Stimulated activated CD8-positive, alpha-beta memory T cell treated with anti-CD3 and anti-CD28 coated beads, Interleukin-12 subunit alpha, Interleukin-12 subunit beta, amount 100 ng/mL, for 4 hours (primary cell): ENCODE measurements around the gene GMDS.

ENCODE experiments used
- DNase-seq: peaks from one replicate; pipeline ENCODE4 v3.0.0-alpha.2; 2020; ENCODE audit warnings: low read depth

GMDS gene

GRCh38 chr6:2240961-2241360 is 4.4 kb downstream of the GMDS start:
- no peak for DNase-seq

DNA sequence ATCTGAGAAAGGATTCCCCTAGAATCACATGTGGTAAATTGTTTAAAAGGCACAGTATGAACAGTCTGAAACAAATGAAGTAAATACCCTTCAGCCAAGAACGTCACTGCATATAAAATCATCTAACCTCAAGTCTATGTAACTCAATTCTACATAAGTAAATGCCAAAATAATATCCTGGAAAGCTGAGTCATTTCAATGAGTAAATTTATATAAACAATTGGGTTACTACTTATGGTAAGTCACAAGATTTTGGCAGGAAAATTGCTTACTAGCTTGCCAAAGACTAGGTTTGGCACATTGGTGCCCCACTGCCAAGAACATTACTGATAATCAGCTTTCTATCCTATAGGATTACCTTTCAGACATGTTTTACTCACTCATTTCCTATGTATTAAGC is 8.4 kb downstream of the GMDS start:
- DNase-seq = no peak

DNA sequence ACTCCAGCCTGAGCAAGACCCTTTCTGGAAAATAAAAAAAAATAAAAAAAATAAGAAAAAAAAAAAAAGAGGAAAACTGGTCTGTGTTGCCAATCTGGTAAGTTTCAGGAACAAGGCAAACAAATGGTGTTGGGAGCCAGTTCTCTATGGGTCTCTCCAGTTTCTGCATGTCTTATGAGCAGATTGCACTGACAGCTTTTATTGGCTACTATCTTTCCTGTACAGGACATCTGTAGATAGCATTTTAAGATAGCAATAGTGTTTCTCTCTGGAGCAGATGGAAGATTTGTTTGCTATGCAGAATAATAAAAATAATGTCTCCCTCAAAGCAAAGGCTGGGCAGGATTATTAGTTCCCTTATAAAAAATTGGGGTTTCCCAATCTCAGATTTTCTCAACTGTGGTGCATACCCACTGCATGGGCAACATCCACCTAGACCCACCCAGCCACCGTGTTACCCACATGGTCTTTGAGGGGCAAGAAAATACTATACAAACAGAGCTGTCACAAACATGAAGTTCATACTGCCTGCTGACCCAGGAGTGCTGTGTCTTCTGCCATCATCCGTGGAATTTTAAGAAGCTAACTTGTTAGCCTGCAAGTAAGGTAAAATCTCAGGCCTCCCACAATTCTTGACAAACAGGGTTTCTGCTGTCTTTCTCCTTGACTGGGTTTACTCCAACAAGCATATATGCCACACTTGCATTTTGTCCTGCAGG is 9.5 kb downstream of the GMDS start:
- no peak for DNase-seq

DNA sequence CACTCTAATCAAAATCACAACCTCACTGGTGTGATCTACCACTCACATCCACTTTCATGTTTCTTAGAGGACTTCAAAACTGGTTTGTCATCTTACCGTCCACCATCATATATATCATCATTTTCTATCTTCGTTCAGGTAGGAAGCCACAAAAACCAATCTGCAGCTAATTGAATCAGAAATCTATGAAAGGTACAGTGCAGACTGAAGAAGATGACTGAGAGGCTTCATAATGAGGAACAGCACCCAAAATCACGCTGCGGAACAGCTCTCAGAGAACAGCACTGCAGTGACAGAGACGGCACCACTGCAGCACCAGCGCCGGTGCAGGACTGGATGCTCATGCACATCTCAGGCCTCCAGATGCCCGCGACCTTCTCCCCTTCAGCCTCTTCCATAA is 13.0 kb downstream of the GMDS start:
- no peak for DNase-seq

DNA sequence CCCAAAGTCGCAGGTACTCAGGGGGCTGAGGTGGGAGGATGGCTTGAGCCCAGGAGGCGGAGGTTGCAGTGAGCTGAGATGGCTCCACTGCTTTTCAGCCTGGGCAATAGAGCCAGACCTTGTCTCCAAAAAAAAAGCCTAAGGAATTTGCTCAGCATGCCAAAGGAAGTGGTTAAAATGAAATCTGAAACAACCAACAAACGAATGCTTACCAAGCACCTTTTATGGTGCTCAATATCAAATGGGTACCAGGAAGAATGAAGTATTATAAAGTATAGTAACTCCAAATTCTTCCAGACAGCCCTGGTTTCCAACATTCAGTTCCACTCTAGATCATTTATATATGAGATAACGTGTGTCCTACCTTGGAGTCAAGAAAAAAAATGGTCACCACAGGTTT is 14.0 kb downstream of the GMDS start:
- no peak for DNase-seq

DNA sequence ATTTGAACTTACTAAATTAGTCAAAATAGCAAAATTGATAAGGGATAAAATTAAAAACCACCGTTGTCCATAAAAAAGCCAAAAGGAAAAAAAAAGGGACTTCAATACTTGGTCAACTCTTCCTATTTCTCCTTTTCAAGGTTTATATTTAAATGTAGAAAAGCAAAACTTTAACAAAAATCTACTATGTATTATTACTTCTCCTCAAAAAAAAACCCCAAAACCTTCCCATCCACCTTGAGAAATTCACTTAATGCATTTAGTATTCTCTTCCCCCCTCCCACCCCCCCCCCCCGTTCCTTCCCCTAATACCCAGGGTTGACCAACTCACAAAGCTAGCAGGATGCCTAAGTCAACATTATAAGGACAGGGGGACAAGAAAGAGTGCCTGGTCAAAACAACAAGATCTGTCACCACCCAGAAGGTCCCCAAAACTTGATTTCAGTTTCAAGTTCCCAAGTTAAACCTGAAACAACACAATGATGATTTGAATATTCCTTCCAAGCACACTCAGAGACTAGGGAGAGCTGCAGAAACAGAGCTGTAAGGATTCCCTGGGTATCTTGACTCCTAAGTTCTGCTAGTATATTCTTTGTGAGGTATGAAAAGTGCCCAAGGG is 14.6 kb downstream of the GMDS start:
- no peak for DNase-seq

DNA sequence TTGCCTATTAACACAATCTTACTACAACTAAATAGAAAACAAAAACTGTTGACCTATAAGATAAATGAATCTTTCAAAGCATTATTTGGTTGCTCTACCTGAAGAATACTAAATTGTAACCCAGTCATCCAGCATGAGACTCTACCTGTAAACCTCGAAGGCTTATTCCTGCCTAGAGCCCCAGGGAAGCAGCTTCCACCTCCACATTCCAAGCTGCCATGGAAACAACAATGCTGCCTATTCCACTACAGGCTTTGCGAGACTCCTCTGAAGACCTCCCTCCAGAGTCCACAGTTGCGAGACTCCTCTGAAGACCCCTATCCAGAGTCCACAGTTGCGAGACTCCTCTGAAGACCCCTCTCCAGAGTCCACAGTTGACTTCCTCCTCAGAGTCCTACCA is 15.7 kb downstream of the GMDS start:
- no peak for DNase-seq

GRCh38 chr6:2229039-2229438 is 16.4 kb downstream of the GMDS start:
- DNase-seq = no peak

- no peak for DNase-seq
These were observed 17.0 kb downstream of the GMDS start for GRCh38 chr6:2228392-2228791.

DNA sequence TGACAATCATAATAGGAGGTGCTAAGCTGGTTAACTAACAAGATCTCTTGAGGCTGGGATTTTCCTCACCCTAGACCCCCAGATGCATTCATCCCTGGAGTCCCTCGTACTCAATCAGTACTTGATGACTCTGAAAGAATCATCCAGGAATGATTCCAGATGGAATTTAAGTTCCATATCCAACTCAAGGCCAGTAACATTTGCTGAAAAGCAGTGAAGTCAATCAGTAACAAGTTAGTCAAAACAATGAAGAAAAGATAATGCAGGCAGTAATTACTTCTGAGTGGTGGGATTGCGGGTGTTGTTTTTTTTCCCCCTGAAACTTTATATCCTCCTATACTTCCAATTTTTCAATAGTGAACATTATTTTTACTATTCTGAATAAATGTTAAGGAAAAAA is 18.6 kb downstream of the GMDS start:
- no peak for DNase-seq

DNA sequence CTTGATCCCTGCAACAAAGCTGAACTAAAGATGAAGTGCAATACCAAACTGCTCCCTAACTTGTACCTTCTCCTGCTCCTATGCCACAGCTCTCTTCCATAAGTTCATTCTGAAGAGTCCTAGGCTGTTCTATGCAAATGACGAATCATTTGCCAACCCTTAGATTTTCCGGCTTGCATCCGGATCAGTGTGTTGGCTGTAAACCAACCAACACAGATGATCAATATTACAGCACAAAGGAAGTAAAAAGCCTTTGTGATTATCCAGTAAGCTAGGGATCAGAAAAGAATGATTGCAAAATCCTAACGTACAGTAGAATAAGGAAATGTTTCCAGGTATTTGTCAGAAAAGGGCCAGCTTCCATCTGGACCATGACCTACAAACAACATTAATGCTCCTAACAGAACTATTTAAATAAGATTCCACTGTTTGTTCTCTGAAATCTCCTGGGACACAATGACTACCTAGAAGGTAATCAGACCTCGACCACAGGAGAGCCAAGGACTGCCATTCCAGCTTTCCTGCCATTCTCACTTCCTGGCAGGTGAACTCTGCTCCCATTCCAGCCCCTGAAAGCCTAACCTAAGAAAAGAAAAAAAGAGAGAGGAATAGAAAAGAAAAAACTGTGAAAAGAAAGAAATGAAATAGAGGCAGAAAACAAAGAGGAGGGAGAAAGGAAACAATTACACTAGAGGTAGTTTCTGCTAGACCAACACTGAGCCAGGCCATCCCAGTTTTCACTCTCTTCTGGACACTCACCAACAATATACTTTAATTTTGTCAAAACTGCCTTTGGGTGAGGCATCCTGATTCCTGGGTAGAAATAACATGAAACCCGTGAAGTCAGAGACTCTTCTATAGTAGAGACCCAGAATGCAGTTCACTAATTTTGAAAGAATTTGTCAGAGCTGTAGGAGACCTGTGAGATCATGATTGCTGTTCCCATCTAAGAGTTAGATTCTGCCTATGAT is 19.7 kb downstream of the GMDS start:
- DNase-seq = no peak

GRCh38 chr6:2224847-2225382 is 20.5 kb downstream of the GMDS start:
- no peak for DNase-seq

DNA sequence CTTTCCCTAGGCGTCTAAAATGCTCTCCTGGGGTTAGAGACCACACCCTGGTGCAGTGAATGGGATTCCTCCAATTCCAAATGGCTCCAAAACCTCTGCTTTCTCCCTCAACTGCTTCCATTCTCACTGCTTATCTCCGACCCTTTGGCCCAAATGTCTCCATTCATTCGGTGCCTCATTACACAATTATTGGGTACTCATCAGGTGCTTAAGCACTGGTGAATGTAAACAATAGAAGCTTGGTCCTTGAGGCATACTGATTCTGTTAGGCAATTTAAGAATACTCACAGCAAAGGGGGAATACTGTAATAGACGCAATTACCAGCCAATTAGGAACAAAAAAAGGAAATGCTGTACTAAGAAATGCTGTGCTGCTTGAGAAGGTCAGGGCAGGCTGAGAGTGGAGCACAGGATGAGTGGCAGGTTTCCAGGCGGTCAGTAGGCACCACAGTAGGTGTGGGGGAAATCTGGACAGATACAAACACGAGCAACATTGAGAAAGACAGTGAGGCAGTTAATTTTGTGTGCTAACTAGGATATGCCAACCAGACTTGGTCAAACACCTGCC is 23.0 kb downstream of the GMDS start:
- DNase-seq = no peak

GRCh38 chr6:2221726-2222274 is 23.6 kb downstream of the GMDS start:
- no peak for DNase-seq

DNA sequence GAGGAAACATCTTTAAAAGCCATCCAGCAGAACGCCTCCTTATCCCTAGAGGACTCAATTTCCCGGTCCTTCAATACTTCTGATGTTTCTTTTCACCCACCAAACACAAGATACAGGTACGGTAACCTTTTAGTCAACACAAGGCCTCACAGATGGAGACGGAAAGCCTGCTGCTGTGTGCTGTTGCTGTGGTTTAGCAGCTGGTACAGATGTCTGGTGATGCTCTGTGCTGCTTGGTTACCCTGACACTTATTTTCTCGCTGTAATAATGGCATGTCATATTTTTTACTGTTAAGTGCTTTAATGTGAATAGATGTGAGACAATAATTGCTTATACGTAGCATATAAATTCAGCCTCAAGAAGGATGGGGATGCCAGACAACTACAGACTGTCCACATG is 25.3 kb downstream of the GMDS start:
- no peak for DNase-seq

DNA sequence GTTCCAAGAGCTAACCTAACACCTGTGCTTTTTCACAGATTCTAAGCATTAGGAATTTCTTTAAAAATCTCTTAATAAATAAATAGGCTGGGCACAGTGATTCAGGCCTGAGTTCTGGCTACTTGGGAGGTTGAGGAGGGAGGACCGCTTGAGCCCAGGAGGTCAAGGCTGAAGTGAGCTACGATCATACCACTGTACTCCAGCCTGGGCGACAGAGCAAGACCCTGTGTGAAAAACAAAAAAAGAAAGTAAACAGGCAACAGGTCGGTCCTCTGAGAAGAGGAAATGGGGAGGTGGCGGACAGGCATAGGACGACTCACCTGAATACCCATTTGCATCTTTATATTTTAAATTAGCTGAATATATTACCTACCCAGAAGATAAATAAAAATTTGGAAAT is 26.5 kb downstream of the GMDS start:
- no peak for DNase-seq

DNA sequence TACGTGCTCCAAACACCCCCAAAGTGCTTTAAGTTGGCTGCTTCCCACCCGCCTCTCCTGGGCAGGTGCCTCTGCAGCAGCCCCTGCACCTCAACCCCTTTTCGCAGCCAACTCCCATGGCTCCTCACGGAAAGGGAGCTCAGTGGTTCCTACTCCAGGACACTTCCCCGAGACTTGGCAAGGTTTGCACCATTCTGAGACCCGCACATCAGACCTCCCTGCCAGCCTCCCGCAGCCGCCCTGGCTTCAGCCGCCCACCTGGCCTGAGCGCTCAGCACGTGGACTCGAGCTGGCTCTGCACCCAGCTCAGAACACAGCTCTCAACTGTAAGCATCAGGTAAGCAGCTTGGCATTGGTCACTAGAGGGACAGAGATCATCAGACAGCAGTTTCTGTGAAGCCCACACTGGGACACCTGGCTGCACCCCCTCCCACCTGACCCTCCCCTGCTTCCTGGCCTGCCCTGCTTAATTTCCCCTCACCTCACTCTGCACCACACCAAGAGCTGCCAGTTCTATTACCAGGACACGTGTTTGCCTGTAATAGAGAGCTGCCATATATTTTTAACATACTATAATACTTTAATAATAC is 28.5 kb downstream of the GMDS start:
- DNase-seq = no peak

DNA sequence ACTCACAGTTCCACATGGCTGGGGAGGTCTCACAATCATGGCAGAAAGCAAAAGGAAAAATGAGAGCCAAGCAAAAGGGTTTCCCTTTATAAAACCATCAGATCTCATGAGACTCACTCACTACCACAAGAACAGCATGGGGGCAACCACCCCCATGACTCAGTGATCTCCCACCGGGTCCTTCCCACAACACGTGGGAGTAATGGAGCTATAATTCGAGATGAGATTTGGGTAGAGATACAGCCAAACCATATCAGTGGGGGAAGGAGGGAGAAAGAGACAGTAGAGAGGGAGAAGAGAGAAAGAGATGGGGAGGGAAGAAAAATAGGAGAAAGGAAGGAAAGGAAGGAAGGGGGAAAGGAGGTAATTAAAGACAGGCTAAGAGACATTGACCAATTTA is 30.1 kb downstream of the GMDS start:
- no peak for DNase-seq

GRCh38 chr6:2213086-2213485 is 32.3 kb downstream of the GMDS start:
- no peak for DNase-seq

- DNase-seq = no peak
These were observed 36.1 kb downstream of the GMDS start for GRCh38 chr6:2209226-2209809.

GRCh38 chr6:2208468-2208867 is 36.9 kb downstream of the GMDS start:
- no peak for DNase-seq
